HG03432 (cell line): ENCODE results near the gene NOS1.

Experiments
- ATAC-seq: cut with Tn5 transposase; IDR thresholded peaks from one replicate; pipeline ENCODE4 v1.9.1; 2021; ENCODE audit warnings: mild to moderate bottlenecking, moderate library complexity; ENCODE audit not compliant: unreplicated experiment

Gene NOS1

DNA sequence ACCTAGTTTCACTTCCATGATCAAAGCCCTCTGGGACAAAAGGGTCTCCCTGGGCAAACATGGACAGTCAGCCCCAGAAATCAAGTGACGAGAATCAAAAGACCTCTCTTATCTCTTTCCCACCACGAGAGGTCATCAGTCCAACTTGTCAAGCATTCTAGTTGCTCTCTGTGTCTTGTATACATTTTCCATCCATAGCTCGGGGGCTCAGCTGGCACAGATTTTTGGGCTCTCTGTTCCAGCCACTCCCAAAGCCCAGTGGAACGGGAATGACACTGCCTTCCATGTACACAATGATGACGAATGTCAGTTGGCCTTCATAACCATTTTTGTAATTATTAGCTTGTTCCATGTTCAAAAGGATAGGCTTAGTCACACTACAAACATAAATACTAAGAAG, 29.7 kb downstream of the NOS1 start:
- ATAC-seq, result no peak

DNA sequence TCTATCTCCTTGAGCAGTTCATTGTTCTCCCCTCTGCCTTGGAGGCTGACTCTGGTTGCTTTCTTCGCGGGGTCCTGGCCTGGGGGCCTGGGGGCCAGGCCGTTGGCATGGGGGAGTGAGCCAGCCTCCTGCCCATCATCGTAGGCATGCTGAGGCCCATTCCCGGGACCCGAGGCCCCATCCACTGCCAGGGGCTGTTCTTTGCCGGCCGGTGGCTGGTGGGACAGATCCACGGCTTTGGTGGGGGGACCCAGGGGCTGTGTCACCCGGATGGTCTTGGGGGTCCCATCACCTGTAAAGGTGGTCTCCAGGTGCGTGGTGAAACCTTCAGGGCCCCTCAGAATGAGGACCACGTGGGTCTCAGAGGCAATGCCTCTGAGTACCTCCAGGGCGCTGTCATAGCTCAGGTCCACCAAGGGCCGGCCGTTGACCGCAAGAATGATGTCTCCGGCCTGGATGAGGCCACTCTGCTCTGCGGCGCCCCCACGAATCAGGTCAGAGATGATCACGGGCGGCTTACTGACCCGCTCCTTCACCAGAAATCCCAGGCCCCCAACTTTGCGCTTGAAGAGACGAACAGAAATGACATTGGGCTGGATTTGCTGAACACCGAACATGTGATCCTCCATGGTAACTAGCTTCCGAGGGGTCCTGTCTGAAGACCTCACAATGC, 30.8 kb downstream of the NOS1 start:
- ATAC-seq, result no peak

DNA sequence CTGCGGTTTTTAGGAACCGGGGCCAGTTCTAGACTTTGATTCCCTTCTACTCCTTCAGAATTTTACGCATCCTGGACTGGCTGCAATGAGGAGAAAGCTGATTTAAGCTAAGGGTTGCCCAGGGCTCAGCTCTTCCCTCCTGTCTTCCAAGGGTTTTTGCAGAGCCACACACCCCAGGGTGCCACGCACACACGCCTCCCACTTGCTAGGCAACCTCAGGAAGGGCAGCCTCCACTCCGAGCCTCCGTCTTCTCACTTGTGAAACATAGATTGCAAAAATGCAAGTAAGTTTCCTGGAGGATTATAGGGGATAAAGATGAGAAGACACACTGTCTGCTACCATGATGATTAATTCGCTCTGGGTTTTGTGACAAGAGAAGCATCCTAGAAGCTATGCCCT, 31.7 kb downstream of the NOS1 start:
- no peak for ATAC-seq

DNA sequence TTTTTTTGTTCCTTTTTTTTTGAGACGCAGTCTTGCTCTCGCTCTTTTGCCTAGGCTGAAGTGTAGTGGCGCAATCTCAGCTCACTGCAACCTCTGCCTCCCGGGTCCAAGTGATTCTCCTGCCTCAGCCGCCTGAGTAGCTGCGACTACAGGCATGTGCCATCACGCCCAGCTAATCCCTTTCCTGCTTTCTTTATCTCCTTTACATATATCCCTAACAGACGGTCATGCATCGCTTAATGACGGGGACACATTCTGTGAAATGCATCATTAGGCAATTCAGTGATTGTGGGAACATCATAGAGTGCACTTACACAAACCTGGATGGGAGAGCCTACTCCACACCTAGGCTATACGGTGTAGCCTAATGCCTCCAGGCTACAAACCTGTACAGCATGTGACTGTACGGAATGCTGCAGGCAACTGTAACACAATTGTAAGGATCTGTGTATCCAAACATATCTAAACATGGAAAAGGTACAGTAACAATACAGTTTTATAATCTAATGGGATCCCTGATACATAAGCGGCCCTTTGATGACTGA, 32.8 kb downstream of the NOS1 start:
- no peak for ATAC-seq

DNA sequence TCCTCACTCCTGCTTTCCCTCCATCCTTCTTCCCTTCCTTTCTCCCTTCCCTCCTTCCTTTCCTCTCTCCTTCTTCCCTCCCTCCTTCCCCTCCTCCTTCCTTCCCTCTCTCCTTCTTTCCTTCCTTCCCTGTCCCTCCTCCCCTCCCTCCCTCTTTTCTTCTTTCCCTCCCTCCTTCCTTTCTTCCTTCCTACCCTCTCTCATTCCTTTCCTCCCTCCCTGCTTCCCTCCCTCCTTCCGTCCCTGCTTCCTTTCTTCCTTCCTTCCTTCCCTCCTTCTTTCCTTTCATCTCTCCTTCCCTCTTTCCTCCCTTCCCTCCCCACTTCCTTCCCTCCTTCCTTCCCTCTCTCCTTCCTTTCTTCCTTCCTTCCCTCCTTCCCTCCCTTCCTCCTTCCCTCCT, 39.0 kb downstream of the NOS1 start:
- ATAC-seq, result no peak

DNA sequence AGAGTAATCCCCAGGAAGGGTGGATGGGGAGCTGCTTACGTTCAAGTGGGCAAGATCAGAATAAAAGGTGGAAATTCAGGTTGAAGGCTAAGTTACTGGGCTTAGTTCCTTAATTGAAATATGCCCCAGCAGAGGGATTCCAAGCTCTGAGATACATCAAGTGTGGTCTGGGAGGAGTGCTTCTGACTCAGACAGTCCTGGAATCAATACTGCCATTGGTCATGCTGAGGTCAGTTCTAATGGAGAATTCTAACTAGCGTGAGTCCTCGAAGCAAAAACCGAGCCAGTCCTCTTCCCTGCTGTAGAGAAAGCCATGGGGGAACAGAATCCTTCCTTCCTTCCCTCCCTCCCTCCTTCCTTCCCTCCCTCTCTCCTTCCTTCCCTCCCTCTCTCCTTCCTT, 39.9 kb downstream of the NOS1 start:
- no peak for ATAC-seq

DNA sequence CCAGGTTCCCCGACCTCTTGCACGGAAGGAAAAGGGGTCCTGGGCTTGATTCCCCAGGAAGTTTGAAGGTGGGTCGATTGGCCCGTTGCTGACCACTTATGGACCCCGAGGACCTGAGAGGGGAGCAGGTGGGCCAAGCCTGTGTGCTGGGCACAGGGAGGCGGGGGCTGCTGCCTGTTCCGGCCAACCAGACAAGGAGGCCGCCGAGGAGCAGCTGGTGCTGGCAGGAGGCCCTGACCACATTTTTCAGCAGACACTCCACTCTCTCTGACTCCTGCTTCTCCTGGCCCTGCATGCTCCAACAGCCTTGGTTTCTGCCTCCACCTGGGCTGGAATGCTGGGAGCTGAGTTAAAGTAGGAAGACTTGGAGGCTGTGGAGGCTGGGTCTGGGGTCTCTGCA, 42.8 kb downstream of the NOS1 start:
- no peak for ATAC-seq

DNA sequence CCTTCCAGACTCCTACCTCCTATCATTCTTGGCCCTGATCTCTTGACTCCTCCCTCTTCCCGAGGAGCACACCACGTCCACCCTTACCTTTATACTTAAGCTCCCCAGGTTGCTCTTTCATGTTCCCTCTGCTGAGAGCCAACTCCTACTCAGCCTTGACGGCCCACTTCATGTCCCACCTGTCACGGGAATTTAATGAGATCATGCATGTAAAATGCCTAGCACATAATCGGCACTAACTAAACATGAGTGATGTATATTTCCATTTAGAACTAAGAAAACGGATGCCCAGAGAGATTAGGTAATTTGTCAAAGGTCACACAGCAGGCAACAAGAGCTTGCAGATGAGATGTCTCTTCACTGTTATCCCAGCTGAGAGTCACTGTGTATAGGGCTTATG, 45.1 kb downstream of the NOS1 start:
- no peak for ATAC-seq

DNA sequence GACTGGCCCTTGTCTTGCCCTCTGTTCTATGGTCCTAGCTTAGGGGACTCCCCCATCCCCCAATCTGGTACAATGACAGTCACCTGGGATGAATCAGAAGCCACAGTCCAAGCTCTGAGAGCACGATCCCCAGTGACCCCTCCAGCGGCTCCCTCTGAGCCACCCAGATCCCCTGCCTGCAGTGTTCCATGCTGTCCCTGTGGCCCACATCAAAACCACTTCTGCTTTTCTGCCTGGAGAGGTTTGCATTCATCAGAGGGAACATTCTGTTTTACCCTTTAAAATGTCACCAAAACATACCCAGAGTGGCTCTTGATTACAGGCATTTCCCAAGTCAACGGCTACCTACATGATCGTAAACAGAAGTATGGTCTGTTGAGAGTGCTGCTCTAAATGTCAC, 47.5 kb downstream of the NOS1 start:
- no peak for ATAC-seq

DNA sequence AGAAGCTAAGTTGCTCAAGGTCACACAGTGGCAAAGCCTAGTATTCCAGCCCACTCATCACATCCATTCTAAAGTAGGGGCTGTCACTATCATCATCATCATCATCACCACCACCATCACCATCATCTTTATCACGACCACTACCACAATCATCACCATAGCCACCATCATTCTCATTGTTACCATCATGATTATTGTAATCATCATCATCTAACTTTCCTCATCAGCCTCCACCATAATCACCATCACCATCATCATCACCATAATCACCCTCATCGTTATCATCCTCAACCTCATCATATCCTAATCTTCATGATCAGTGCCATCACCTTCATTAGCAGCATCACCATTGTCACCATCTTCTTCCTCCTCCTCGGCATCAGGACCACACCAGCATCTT, 48.7 kb downstream of the NOS1 start:
- ATAC-seq, result no peak

DNA sequence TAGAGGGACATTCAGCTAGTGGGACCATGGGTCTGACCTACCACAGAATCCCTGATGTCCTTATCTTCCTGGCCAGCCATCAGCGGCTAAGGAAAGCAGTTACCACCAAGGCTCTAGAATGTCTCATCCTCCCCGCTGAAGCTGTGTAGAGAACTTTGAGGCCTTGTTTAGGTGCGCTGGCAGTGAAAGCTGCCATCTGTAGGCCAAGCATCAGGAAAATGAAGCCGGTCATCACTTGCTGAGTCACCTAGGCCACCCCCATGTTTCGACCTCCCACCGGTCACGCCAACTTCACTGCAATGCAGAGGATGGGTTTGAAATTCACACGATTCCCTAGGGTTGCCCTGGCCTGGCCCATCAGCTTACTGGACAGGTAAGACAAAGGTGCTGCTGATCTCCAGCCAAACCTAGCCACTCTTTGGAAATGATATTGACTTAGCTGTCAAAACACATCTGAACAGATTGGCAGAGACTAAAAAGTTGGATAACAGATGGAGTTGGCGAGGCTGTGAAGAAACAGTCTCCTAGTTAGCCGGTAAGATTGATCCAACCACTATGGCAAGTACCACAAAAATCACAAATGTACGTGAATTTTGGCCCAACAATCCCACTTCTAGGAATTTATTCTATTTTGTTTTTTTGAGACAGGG, 52.0 kb downstream of the NOS1 start:
- no peak for ATAC-seq

DNA sequence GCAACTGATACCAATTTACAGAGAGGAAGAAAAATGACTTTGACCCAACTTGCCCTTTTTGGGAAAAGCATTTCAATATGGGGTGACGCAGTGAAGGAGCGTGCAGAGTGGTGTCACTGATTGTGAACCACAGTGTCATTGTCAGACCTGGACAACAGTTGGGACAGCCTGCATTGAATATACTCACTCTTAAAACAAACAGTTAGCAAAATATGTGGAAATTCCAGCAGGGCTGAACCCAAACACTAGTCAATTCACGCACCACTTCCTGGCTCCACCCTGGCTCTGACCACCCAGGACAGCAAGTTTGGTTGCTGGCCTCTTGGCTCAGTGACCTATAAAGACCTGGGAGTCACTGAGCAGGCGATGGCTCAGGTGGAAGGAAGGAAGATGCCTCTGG, 61.3 kb downstream of the NOS1 start:
- no peak for ATAC-seq

DNA sequence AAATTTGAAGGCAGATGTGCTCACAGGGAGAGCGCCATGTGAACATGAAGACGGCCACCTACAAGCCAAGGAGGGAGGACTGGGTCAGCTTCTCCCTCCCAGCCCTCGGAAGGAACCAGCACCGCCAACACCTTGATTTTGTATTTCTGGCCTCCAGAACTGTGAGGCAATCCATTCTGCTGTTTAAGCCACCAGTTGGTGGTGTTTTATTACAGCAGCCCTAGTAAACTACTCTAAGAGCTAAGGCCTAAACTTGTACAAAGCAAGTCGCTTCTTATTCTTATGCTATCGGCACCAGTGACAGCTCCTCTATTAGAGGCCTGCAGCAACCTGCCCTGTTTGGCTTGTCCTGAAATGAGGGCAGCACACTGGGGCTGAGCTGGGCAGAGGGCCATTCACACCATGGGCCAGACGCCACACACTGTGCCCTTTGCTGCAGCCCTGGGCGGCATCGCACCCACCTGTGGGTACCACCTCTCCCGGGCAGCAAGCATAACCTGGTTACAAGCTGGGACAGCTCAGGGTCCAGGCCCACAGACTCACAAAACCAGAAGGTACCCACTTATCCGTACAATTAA, 62.7 kb downstream of the NOS1 start:
- ATAC-seq, result no peak

DNA sequence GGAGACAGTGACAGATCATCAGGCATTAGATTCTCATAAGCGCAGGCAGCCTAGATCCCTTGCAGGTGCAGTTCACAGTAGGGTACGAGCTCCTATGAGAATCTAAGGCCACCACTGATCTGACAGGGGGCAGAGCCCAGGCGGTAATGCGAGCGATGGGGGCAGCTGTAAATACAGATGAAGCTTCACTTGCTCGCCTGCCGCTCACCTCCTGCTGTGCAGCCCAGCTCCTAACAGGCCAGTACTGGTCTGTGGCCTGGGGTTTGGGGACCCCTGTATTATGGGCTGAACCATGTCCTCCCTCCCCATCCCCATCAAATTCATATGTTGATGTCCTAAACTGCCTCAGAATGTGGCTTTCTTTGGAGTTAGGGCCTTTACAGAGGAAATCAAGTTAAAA, 63.2 kb downstream of the NOS1 start:
- ATAC-seq, result no peak

DNA sequence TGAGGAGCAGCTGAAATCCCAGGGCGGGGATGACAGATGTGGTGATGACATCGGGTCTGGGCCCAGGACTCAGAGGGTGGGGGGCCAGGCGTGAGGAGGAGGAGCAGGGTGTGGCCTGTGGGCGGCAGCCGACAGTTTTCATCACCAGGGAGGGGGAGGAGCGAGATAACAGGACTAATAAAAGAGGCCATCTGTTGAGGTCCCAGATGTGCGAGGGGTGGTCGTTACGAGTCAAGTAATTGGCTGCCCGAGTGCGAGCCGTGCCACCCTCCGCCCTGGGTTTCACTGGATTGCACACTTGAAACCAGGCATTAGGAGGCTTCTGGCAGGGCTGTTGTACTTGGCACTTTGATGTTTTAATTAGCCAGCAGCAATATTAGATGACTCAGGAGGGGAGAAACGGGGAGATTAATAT, 67.2 kb downstream of the NOS1 start:
- ATAC-seq, result no peak

DNA sequence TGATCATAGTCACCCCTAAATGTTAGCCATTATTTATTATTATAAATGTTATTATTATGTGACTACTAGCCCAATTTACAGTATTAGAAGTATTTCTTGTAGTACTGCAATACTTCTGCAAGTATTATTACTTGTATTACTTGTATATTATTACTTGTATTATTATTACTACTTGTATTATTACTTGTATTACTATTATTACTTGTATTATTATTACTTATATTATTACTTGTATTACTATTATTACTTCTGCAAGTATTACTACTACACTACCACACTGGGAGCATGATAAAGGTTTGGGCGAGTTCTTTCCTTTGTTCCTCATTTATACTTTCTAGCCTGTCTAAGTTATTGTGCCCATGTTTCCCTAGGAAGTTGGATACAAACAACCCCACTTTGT, 67.9 kb downstream of the NOS1 start:
- ATAC-seq, result no peak

DNA sequence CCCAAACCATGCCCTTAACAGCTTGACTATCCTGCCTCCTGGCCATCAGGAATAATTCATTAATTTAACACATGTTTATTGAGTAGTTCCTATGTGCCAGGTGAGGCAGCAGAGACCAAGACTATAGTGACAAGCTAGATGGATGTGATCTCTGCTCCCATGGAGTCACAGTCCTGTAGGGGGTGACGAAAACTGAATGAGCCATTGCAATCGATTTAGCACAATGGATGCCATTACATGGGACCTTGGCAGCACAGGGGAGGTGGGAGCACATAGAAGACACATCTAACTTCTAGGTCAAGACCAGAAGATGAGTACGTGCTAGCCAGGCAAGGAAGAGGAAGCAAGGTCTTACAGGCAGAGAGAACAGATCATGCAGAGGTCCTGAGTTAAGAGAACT, 68.7 kb downstream of the NOS1 start:
- no peak for ATAC-seq

DNA sequence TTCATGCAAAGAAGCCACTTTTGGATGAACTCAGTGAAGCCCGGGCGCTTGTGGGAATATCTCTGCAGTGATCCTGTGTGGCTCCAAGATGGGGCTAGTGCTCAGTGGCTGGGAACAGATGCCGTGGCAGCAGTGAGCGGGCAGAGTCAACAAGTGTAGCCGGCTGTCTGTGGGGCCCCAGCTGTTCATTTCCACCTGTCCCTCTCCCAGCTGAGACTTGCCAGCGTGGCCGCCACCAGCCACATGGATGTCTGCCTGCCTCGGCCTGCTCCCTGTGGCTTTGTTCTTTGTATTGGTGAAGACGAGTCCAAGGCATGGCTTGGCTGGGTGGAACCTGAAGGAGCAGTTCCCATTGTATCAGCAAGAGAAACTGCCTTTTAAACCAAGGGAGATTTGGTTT, 77.3 kb downstream of the NOS1 start:
- ATAC-seq, result no peak

DNA sequence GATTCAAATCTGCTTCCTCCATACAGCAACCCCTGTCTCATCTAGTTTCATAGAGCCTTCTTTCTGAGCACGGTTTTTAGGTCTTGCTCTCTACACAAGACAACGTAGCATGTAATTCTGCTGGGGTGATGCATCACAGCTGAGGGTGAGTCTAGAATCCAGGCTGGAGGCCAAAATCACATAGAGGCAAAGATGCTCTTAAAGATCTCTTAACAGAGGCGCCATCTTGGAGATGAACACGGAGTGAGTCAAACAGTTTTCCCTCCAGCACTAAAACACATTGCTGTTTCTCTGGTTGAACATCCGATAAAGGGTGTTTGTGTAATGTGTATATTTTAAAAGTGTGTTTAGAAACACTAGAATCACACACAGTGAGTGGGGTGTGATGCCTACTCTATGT, 78.9 kb downstream of the NOS1 start:
- no peak for ATAC-seq

DNA sequence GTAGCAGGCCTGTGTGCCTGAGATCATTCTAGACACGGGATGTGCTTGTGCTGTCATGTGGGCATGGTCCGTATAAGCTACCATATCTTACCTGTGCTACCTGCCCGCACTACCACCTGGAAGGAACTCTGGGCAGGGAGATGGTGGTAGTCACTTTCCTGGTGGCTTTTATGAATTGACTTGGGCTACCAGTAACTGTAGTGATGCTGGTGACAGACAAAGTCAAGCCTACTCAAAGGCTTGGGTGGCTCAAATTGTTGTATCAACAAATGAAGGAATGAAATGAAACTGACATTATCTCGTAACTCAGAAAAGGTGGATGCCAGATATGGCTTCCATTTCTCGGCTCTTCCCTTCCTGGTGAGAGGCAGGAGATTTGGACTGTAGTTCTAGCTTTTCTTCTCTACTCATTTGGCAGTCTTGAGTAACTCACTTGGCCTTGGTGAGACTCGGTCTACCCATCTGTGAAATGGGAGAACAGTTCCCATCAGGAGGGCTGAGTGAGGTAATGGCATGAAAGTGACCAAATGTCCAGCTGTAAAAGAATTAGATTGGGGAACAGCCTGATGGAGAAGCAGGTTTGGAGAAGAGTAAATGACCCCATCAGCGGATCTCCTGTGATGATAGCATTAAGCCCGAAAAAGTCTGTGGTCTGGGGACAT, 81.3 kb downstream of the NOS1 start:
- ATAC-seq, result no peak

DNA sequence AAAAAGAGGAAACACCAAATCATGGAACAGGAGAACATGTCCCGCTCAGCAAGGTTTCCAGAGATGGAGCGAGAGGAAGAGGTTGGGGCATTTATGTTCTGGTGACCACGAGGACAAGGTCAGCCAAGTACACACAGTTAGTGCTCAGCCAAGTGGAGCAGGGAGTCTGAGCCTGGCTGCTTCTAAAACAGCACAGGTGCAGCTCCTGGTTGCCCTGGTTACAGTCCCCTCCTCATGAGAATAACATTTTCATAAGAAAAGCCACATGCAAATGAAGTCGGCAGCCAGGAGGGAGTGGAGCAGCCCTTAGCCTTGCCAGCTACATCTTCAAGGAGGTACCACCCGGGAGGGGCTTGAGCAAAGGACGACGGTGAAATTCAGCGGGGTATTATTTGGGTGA, 81.8 kb downstream of the NOS1 start:
- no peak for ATAC-seq

DNA sequence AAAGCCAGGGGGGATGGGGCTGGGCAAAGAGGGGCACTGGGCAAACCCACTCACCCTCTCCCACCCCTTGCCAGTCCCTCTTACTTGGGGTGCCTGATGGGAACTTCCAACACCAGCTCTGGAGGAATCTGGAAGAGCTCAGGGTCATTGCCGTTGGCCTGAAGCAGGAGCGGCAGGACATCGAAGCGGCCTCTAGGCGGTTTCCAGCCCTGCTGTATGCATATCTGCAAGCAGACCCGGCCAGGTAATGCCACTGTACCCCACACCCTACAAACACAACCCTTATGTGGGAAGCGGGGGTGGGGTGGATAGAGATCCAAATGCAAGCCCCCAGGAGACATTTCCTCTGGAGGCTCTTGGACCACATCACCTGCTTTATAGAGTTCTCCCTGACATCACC, 83.6 kb downstream of the NOS1 start:
- no peak for ATAC-seq
